HepG2 (cell line): ENCODE data around the gene IQGAP2. TPM values are rescaled to one million over a fixed set of nuclear protein-coding genes. Genes with fewer than 3 reads are reported as not detected.

Experiments used
- FOXK2 ChIP-seq: fragments of 450-650 bp; IDR thresholded peaks from 2 replicates; pipeline ENCODE4 v1.6.1; 2016
- KAT7 ChIP-seq: IDR thresholded peaks from 2 replicates; pipeline ENCODE4 v1.6.1; 2018; ENCODE audit warnings: borderline replicate concordance, missing compliant biosample characterization
- KDM3A ChIP-seq: IDR thresholded peaks from 2 replicates; pipeline ENCODE4 v1.6.1; 2018; ENCODE audit warnings: low read depth, missing compliant biosample characterization
- NCOA1 ChIP-seq: sonication (generic); formaldehyde crosslinking; IDR thresholded peaks from 2 replicates; pipeline ENCODE4 v1.9.0; 2021; ENCODE audit warnings: missing genetic modification reagents
- RARA ChIP-seq: IDR thresholded peaks from 2 replicates; pipeline ENCODE4 v1.6.1; 2016; ENCODE audit warnings: missing genetic modification reagents, missing compliant biosample characterization
- SIX4 ChIP-seq: sonication (generic); formaldehyde crosslinking; IDR thresholded peaks from 2 replicates; pipeline ENCODE4 v1.4.0; 2020; ENCODE audit warnings: missing genetic modification reagents
- SNAPC2 ChIP-seq: sonication (generic); formaldehyde crosslinking; IDR thresholded peaks from 2 replicates; pipeline ENCODE4 v1.8.1; 2022; ENCODE audit warnings: mild to moderate bottlenecking, missing genetic modification reagents
- SOX6 ChIP-seq, 2 experiments: fragments of 450-650 bp in 1 of 2; sonication (generic) in 1 of 2; formaldehyde crosslinking in 1 of 2; IDR thresholded peaks; 2 replicates each; pipeline versions ENCODE4 v1.4.0 to v1.6.1; 2017 to 2020; ENCODE audit warnings: antibody characterized with exemption in 1 of 2, mild to moderate bottlenecking in 1 of 2, missing genetic modification reagents in 1 of 2
- ZBTB8A ChIP-seq: sonication (generic); formaldehyde crosslinking; IDR thresholded peaks from 2 replicates; pipeline ENCODE4 v1.4.0; 2020; ENCODE audit warnings: mild to moderate bottlenecking, low read depth, missing genetic modification reagents, borderline replicate concordance
- ZNF17 ChIP-seq: sonication (generic); formaldehyde crosslinking; IDR thresholded peaks from 2 replicates; pipeline ENCODE4 v1.5.0; 2020; ENCODE audit warnings: mild to moderate bottlenecking, missing genetic modification reagents
- ZNF20 ChIP-seq: sonication (generic); formaldehyde crosslinking; IDR thresholded peaks from 2 replicates; pipeline ENCODE4 v1.4.0; 2020; ENCODE audit warnings: mild to moderate bottlenecking, moderate library complexity, missing genetic modification reagents
- ZNF207 ChIP-seq: fragments of 450-650 bp; IDR thresholded peaks from 2 replicates; pipeline ENCODE4 v1.6.1; 2016; ENCODE audit warnings: antibody characterized with exemption, borderline replicate concordance
- ZNF547 ChIP-seq: sonication (generic); formaldehyde crosslinking; IDR thresholded peaks from 2 replicates; pipeline ENCODE4 v1.5.1; 2020; ENCODE audit warnings: mild to moderate bottlenecking, missing genetic modification reagents
- ZNF563 ChIP-seq: sonication (generic); formaldehyde crosslinking; IDR thresholded peaks from 2 replicates; pipeline ENCODE4 v1.8.0; 2022; ENCODE audit warnings: mild to moderate bottlenecking, moderate library complexity, missing genetic modification reagents
- ZNF746 ChIP-seq: sonication (generic); formaldehyde crosslinking; IDR thresholded peaks from 2 replicates; pipeline ENCODE4 v1.8.0; 2022; ENCODE audit warnings: mild to moderate bottlenecking, missing genetic modification reagents
- ZNF841 ChIP-seq: sonication (generic); formaldehyde crosslinking; IDR thresholded peaks from 2 replicates; pipeline ENCODE4 v1.8.1; 2023; ENCODE audit warnings: missing genetic modification reagents, borderline replicate concordance
- polyA plus RNA-seq, 8 experiments: library from polyadenylated mRNA; depleted of rRNA in 3 of 8; stranded (reverse) in 7 of 8; unstranded in 1 of 8; fragments of >200 nt; fragmentation: Illumina TruSeq in 4 of 8; extraction: Trizol in 4 of 8; gene quantifications; 2 replicates each; pipeline versions ENCODE4 v1.2.1 to v1.2.3, GENCODE V29; 2011 to 2016; ENCODE audit warnings: low read depth in 4 of 8, missing spikeins in 1 of 8, mixed read lengths in 1 of 8; ENCODE audit not compliant: insufficient read depth in 1 of 8
- total RNA-seq, 5 experiments: library from RNA; depleted of rRNA; stranded (reverse); fragments of >200 nt; fragmentation: Illumina TruSeq; extraction: Trizol; gene quantifications; 2 replicates each; pipeline ENCODE4 v1.2.3, GENCODE V29; 2016; ENCODE audit warnings: low read depth in 1 of 5
- TF ChIP-seq, protein P1 (sequence below): sonication (generic); formaldehyde crosslinking; IDR thresholded peaks from 2 replicates; pipeline ENCODE4 v1.4.0; 2020; ENCODE audit warnings: missing genetic modification reagents
- TF ChIP-seq, protein P2 (sequence below): sonication (generic); formaldehyde crosslinking; IDR thresholded peaks from 2 replicates; pipeline ENCODE4 v1.4.0; 2020; ENCODE audit warnings: missing genetic modification reagents
- TF ChIP-seq, protein P3 (sequence below): sonication (generic); formaldehyde crosslinking; IDR thresholded peaks from 2 replicates; pipeline ENCODE4 v1.4.0; 2020; ENCODE audit warnings: mild to moderate bottlenecking, missing genetic modification reagents
- TF ChIP-seq, protein P4 (sequence below): sonication (generic); formaldehyde crosslinking; IDR thresholded peaks from 2 replicates; pipeline ENCODE4 v1.4.0; 2020; ENCODE audit warnings: mild to moderate bottlenecking, low read depth, missing genetic modification reagents

Gene IQGAP2
- total and polyA plus RNA-seq, 2 of the 13 experiments (the other 11 are each of a cell fraction or from before 2014, with no cell fraction given): 35.2 to 83.3 TPM

DNA sequence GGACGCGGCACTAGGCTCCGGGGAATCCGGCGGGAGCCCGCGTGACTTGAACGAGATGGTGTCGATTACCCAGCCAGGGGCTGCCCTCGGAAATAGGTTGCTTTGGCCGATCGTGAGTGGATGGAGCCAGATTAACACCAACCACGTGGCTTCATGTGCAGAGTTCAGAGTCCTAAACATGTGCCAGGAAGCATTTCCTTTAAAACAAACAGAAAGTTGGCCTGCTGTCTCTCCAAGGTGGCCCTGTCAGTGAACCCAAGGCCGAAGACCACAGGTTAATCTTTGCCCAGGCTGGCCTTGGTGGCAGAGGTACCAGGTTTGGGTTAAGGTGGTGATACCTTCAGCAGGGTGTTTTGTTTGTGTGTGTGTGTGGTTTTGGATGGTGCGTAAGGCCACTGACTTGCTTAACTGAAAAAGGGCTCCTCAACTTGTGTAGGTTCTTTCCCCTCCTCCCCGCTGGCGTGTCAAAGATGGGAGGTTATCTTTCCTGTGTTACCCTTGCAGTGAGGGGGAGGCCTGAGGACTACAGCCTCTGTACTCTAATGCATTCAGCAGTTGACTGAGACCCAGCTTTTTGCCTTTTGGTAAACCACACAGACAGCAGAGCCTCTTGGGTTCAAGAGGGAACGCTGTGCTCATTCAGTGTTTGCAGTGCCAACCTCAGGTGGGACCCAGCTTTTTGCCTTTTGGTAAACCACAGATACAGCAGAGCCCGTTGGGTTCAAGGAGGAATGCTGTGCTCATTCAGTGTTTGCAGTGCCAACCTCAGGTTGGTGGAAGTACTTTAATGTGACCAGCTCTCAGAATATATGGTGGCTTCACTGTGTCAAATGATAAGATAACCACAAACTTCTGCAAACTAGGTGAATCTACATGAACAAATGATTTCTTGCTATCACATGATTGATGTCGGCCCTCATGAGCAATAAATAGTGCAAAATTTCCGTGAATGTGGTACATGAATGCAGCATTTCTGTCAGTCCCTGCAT lies 1.4 kb downstream of the IQGAP2 start (continued):
- TF ChIP-seq, protein P1, sequence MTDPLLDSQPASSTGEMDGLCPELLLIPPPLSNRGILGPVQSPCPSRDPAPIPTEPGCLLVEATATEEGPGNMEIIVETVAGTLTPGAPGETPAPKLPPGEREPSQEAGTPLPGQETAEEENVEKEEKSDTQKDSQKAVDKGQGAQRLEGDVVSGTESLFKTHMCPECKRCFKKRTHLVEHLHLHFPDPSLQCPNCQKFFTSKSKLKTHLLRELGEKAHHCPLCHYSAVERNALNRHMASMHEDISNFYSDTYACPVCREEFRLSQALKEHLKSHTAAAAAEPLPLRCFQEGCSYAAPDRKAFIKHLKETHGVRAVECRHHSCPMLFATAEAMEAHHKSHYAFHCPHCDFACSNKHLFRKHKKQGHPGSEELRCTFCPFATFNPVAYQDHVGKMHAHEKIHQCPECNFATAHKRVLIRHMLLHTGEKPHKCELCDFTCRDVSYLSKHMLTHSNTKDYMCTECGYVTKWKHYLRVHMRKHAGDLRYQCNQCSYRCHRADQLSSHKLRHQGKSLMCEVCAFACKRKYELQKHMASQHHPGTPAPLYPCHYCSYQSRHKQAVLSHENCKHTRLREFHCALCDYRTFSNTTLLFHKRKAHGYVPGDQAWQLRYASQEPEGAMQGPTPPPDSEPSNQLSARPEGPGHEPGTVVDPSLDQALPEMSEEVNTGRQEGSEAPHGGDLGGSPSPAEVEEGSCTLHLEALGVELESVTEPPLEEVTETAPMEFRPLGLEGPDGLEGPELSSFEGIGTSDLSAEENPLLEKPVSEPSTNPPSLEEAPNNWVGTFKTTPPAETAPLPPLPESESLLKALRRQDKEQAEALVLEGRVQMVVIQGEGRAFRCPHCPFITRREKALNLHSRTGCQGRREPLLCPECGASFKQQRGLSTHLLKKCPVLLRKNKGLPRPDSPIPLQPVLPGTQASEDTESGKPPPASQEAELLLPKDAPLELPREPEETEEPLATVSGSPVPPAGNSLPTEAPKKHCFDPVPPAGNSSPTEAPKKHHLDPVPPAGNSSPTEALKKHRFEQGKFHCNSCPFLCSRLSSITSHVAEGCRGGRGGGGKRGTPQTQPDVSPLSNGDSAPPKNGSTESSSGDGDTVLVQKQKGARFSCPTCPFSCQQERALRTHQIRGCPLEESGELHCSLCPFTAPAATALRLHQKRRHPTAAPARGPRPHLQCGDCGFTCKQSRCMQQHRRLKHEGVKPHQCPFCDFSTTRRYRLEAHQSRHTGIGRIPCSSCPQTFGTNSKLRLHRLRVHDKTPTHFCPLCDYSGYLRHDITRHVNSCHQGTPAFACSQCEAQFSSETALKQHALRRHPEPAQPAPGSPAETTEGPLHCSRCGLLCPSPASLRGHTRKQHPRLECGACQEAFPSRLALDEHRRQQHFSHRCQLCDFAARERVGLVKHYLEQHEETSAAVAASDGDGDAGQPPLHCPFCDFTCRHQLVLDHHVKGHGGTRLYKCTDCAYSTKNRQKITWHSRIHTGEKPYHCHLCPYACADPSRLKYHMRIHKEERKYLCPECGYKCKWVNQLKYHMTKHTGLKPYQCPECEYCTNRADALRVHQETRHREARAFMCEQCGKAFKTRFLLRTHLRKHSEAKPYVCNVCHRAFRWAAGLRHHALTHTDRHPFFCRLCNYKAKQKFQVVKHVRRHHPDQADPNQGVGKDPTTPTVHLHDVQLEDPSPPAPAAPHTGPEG (CRISPR knock-in tag): peak; percentile 77; the same call in 1 of the 2 replicates
- TF ChIP-seq ZNF17 (CRISPR knock-in tag) (no peak), ZNF563 (peak; percentile 65; the same call in 1 of the 2 replicates), ZNF547 (CRISPR knock-in tag) (no peak), ZNF207 (no peak), NCOA1 (peak; percentile 93), ZNF746 (peak; percentile 78; the same call in 1 of the 2 replicates), FOXK2 (no peak), SNAPC2 (CRISPR knock-in tag) (peak; percentile 95), ZBTB8A (CRISPR knock-in tag) (no peak), KAT7 (CRISPR knock-in tag) (peak; percentile 49; the same call in 1 of the 2 replicates), SOX6 (IDR thresholded peaks at IDR 0.05) (no peak), SOX6 (CRISPR knock-in tag; IDR thresholded peaks at IDR 0.05) (peak; percentile 89), ZNF841 (CRISPR knock-in tag) (no peak), SIX4 (peak; percentile 72), RARA (CRISPR knock-in tag) (peak; percentile 95), ZNF20 (CRISPR knock-in tag) (no peak), KDM3A (CRISPR knock-in tag) (peak; percentile 33; the same call in 1 of the 2 replicates)
- TF ChIP-seq, protein P2, sequence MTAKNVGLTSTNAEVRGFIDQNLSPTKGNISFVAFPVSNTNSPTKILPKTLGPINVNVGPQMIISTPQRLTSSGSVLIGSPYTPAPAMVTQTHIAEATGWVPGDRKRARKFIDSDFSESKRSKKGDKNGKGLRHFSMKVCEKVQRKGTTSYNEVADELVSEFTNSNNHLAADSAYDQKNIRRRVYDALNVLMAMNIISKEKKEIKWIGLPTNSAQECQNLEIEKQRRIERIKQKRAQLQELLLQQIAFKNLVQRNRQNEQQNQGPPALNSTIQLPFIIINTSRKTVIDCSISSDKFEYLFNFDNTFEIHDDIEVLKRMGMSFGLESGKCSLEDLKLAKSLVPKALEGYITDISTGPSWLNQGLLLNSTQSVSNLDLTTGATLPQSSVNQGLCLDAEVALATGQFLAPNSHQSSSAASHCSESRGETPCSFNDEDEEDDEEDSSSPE: peak; percentile 85
- TF ChIP-seq, protein P3, sequence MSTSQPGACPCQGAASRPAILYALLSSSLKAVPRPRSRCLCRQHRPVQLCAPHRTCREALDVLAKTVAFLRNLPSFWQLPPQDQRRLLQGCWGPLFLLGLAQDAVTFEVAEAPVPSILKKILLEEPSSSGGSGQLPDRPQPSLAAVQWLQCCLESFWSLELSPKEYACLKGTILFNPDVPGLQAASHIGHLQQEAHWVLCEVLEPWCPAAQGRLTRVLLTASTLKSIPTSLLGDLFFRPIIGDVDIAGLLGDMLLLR (CRISPR knock-in tag): peak; percentile 52
- TF ChIP-seq, protein P4, sequence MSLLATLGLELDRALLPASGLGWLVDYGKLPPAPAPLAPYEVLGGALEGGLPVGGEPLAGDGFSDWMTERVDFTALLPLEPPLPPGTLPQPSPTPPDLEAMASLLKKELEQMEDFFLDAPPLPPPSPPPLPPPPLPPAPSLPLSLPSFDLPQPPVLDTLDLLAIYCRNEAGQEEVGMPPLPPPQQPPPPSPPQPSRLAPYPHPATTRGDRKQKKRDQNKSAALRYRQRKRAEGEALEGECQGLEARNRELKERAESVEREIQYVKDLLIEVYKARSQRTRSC: no peak
